WTC11 (cell line): ENCODE data around the gene GRIN3B.
A peak's percentile ranks its signal among the peaks of the same experiment; 100 is the strongest.

Experiments used
- CTCF ChIP-seq: fragments of 200-600 bp; IDR thresholded peaks from 2 replicates; pipeline ENCODE4 v1.8.0; 2022; ENCODE audit warnings: antibody characterized with exemption
- NFE2L1 ChIP-seq: sonication (generic); formaldehyde crosslinking; IDR thresholded peaks from 2 replicates; pipeline ENCODE4 v1.8.1; 2023; ENCODE audit warnings: missing genetic modification reagents
- NR2C2 ChIP-seq: sonication (generic); formaldehyde crosslinking; IDR thresholded peaks from 2 replicates; pipeline ENCODE4 v1.8.0; 2022; ENCODE audit warnings: mild to moderate bottlenecking, missing genetic modification reagents
- TEAD4 ChIP-seq: sonication (generic); formaldehyde crosslinking; IDR thresholded peaks from 2 replicates; pipeline ENCODE4 v1.8.0; 2022; ENCODE audit warnings: mild to moderate bottlenecking, missing genetic modification reagents
- USF2 ChIP-seq: sonication (generic); formaldehyde crosslinking; IDR thresholded peaks from 2 replicates; pipeline ENCODE4 v1.8.1; 2023; ENCODE audit warnings: mild to moderate bottlenecking, missing genetic modification reagents, moderate library complexity
- ZNF317 ChIP-seq: sonication (generic); formaldehyde crosslinking; IDR thresholded peaks from 2 replicates; pipeline ENCODE4 v1.8.1; 2023; ENCODE audit warnings: low read depth, mild to moderate bottlenecking, moderate library complexity, missing genetic modification reagents, borderline replicate concordance
- ZSCAN18 ChIP-seq: fragments of 250-450 bp; sonication (Bioruptor Pico); IDR thresholded peaks from 2 replicates; pipeline ENCODE4 v2.1.2; 2022; ENCODE audit warnings: mild to moderate bottlenecking, moderate library complexity
- TF ChIP-seq, protein P1 (sequence below): sonication (generic); formaldehyde crosslinking; IDR thresholded peaks from 2 replicates; pipeline ENCODE4 v1.8.1; 2023; ENCODE audit warnings: mild to moderate bottlenecking, missing genetic modification reagents, borderline replicate concordance
- TF ChIP-seq, protein P2 (sequence below): sonication (generic); formaldehyde crosslinking; IDR thresholded peaks from 2 replicates; pipeline ENCODE4 v1.8.0; 2023; ENCODE audit warnings: missing genetic modification reagents

DNA sequence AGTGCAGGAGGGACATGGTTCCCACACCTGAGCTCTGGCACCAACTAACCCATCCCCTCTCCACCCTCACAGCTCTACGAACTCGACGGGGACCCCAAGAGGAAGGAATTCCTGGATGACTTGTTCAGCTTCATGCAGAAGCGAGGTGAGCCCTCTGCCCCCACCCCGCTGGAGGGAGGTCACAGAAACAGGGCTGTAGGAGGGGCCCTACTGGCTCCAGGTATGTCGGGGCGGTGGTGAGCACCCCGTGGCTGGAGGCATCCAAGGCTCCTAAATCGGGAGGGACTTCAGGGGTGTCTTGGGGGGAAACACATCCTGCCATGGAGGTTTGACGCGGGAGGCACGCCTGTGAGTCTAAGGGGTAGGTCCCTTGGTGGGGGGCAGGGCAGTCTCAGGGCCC lies 40.2 kb upstream of the GRIN3B start:
- TF ChIP-seq ZSCAN18 (CRISPR knock-in tag) (no peak), CTCF (no peak), TEAD4 (CRISPR knock-in tag) (peak; percentile 96), ZNF317 (no peak), NR2C2 (CRISPR knock-in tag) (no peak), NFE2L1 (CRISPR knock-in tag) (no peak), USF2 (no peak)
- TF ChIP-seq, protein P1, sequence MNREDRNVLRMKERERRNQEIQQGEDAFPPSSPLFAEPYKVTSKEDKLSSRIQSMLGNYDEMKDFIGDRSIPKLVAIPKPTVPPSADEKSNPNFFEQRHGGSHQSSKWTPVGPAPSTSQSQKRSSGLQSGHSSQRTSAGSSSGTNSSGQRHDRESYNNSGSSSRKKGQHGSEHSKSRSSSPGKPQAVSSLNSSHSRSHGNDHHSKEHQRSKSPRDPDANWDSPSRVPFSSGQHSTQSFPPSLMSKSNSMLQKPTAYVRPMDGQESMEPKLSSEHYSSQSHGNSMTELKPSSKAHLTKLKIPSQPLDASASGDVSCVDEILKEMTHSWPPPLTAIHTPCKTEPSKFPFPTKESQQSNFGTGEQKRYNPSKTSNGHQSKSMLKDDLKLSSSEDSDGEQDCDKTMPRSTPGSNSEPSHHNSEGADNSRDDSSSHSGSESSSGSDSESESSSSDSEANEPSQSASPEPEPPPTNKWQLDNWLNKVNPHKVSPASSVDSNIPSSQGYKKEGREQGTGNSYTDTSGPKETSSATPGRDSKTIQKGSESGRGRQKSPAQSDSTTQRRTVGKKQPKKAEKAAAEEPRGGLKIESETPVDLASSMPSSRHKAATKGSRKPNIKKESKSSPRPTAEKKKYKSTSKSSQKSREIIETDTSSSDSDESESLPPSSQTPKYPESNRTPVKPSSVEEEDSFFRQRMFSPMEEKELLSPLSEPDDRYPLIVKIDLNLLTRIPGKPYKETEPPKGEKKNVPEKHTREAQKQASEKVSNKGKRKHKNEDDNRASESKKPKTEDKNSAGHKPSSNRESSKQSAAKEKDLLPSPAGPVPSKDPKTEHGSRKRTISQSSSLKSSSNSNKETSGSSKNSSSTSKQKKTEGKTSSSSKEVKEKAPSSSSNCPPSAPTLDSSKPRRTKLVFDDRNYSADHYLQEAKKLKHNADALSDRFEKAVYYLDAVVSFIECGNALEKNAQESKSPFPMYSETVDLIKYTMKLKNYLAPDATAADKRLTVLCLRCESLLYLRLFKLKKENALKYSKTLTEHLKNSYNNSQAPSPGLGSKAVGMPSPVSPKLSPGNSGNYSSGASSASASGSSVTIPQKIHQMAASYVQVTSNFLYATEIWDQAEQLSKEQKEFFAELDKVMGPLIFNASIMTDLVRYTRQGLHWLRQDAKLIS: no peak
- TF ChIP-seq, protein P2, sequence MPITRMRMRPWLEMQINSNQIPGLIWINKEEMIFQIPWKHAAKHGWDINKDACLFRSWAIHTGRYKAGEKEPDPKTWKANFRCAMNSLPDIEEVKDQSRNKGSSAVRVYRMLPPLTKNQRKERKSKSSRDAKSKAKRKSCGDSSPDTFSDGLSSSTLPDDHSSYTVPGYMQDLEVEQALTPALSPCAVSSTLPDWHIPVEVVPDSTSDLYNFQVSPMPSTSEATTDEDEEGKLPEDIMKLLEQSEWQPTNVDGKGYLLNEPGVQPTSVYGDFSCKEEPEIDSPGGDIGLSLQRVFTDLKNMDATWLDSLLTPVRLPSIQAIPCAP (CRISPR knock-in tag): no peak
